Measurements from ENCODE around the gene CTNNB1.

- TF ChIP-seq EZH2phosphoT487 (IDR thresholded peaks at IDR 0.05; ENCODE audit: low read length) = no peak
- TF ChIP-seq, protein P1, sequence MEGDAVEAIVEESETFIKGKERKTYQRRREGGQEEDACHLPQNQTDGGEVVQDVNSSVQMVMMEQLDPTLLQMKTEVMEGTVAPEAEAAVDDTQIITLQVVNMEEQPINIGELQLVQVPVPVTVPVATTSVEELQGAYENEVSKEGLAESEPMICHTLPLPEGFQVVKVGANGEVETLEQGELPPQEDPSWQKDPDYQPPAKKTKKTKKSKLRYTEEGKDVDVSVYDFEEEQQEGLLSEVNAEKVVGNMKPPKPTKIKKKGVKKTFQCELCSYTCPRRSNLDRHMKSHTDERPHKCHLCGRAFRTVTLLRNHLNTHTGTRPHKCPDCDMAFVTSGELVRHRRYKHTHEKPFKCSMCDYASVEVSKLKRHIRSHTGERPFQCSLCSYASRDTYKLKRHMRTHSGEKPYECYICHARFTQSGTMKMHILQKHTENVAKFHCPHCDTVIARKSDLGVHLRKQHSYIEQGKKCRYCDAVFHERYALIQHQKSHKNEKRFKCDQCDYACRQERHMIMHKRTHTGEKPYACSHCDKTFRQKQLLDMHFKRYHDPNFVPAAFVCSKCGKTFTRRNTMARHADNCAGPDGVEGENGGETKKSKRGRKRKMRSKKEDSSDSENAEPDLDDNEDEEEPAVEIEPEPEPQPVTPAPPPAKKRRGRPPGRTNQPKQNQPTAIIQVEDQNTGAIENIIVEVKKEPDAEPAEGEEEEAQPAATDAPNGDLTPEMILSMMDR (IDR thresholded peaks at IDR 0.05; ENCODE audit: low read length) = no peak
- no peak for TF ChIP-seq EZH2 (optimal IDR thresholded peaks at IDR 0.05; ENCODE audit: low read depth, low read length)
Observed at GRCh38 chr3:41209646-41210045, 10.3 kb downstream of the CTNNB1 start.

Measured in MM.1S (cell line).